WTC11 (cell line): ENCODE data around the gene ACVR1. TPM values are rescaled to one million over a fixed set of nuclear protein-coding genes. Genes with fewer than 3 reads are reported as not detected.

Experiments used
- ATAC-seq: fragments of 200-7000 bp; cut with Tn5 transposase; 2 replicates; pipeline ENCODE4 v1.10.0; 2021; ENCODE audit warnings: mild to moderate bottlenecking, moderate library complexity
- CTCF ChIA-PET: fragments of 300-600 bp; sonication (Branson Sonifier 250); formaldehyde crosslinking; loops from one replicate; lab custom pipeline; 2021; ENCODE audit warnings: antibody characterized with exemption; lab: Charles Lee
- POLR2A ChIA-PET: fragments of 350-600 bp; sonication (Branson Sonifier 250); formaldehyde crosslinking; loops from one replicate; lab custom pipeline; 2021; ENCODE audit warnings: antibody characterized with exemption; lab: Charles Lee
- DNase-seq: peaks from one replicate; pipeline ENCODE4 v3.0.0; 2021; ENCODE audit warnings: low spot score
- H3K27ac Mint-ChIP-seq: 2 replicates; pipeline ENCODE4 v1.8.0; 2021; ENCODE audit warnings: mixed read lengths
- H3K27me3 Mint-ChIP-seq: 2 replicates; pipeline ENCODE4 v1.8.0; 2021; ENCODE audit warnings: low read depth, mild to moderate bottlenecking, moderate library complexity, mixed read lengths
- H3K36me3 Mint-ChIP-seq: 2 replicates; pipeline ENCODE4 v1.8.0; 2021; ENCODE audit warnings: mixed read lengths
- H3K4me1 Mint-ChIP-seq: 2 replicates; pipeline ENCODE4 v1.8.0; 2022; ENCODE audit warnings: mixed read lengths
- H3K4me3 Mint-ChIP-seq: 2 replicates; pipeline ENCODE4 v1.8.0; 2021; ENCODE audit warnings: mild to moderate bottlenecking, moderate library complexity, mixed read lengths
- H3K9me3 Mint-ChIP-seq: 2 replicates; pipeline ENCODE4 v1.8.0; 2021; ENCODE audit warnings: mixed read lengths
- ATF1 ChIP-seq: sonication (generic); formaldehyde crosslinking; IDR thresholded peaks from 2 replicates; pipeline ENCODE4 v1.8.1; 2023; ENCODE audit warnings: mild to moderate bottlenecking, moderate library complexity, missing genetic modification reagents
- EMX1 ChIP-seq: fragments of 250-450 bp; sonication (Bioruptor Pico); IDR thresholded peaks from 2 replicates; pipeline ENCODE4 v1.8.0; 2021; ENCODE audit warnings: mild to moderate bottlenecking
- FOXK1 ChIP-seq: sonication (generic); formaldehyde crosslinking; IDR thresholded peaks from 2 replicates; pipeline ENCODE4 v1.8.0; 2022; ENCODE audit warnings: mild to moderate bottlenecking, moderate library complexity, missing genetic modification reagents
- FOXP1 ChIP-seq: sonication (generic); formaldehyde crosslinking; IDR thresholded peaks from 2 replicates; pipeline ENCODE4 v1.8.0; 2022; ENCODE audit warnings: missing genetic modification reagents, mild to moderate bottlenecking, moderate library complexity, borderline replicate concordance
- MXD4 ChIP-seq: fragments of 250-450 bp; sonication (Bioruptor Pico); IDR thresholded peaks from 2 replicates; pipeline ENCODE4 v1.8.0; 2021; ENCODE audit warnings: mild to moderate bottlenecking, moderate library complexity, borderline replicate concordance
- NR3C1 ChIP-seq: sonication (generic); formaldehyde crosslinking; conservative IDR thresholded peaks from 2 replicates; pipeline ENCODE4 v1.8.1; 2023; ENCODE audit warnings: low read depth, mild to moderate bottlenecking, missing genetic modification reagents
- RELA ChIP-seq: sonication (generic); formaldehyde crosslinking; IDR thresholded peaks from 2 replicates; pipeline ENCODE4 v1.8.1; 2022; ENCODE audit warnings: missing genetic modification reagents, mild to moderate bottlenecking, borderline replicate concordance
- RORB ChIP-seq: fragments of 250-450 bp; sonication (Bioruptor Pico); IDR thresholded peaks from 2 replicates; pipeline ENCODE4 v1.9.0; 2021; ENCODE audit warnings: mild to moderate bottlenecking
- SMAD4 ChIP-seq: sonication (generic); formaldehyde crosslinking; IDR thresholded peaks from 2 replicates; pipeline ENCODE4 v1.8.0; 2022; ENCODE audit warnings: mild to moderate bottlenecking, missing genetic modification reagents
- SOX15 ChIP-seq: fragments of 250-450 bp; sonication (Bioruptor Pico); IDR thresholded peaks from 2 replicates; pipeline ENCODE4 v1.9.0; 2021; ENCODE audit warnings: mild to moderate bottlenecking
- ZNF263 ChIP-seq: sonication (generic); formaldehyde crosslinking; IDR thresholded peaks from 2 replicates; pipeline ENCODE4 v1.8.1; 2022; ENCODE audit warnings: low read depth, mild to moderate bottlenecking, moderate library complexity, missing genetic modification reagents
- total RNA-seq: library from RNA; stranded (reverse); gene quantifications from 3 replicates; pipeline ENCODE4 v1.2.3, GENCODE V29; 2021
- TF ChIP-seq, protein P1 (sequence below): fragments of 250-450 bp; sonication (Bioruptor Pico); IDR thresholded peaks from 2 replicates; pipeline ENCODE4 v1.9.0; 2021; ENCODE audit warnings: mild to moderate bottlenecking, borderline replicate concordance
- TF ChIP-seq, protein P2 (sequence below): sonication (generic); formaldehyde crosslinking; IDR thresholded peaks from 2 replicates; pipeline ENCODE4 v1.8.0; 2022; ENCODE audit warnings: mild to moderate bottlenecking, missing genetic modification reagents
- TF ChIP-seq, protein P3 (sequence below): fragments of 250-450 bp; sonication (Bioruptor Pico); conservative IDR thresholded peaks from 2 replicates; pipeline ENCODE4 v1.9.0; 2021; ENCODE audit warnings: mild to moderate bottlenecking
- TF ChIP-seq, protein P4 (sequence below): fragments of 200-600 bp; IDR thresholded peaks from 2 replicates; pipeline ENCODE4 v1.8.0; 2022; ENCODE audit warnings: antibody characterized with exemption
- TF ChIP-seq, protein P5 (sequence below): sonication (generic); formaldehyde crosslinking; IDR thresholded peaks from 2 replicates; pipeline ENCODE4 v1.8.1; 2023; ENCODE audit warnings: mild to moderate bottlenecking, missing genetic modification reagents, moderate library complexity
- TF ChIP-seq, protein P6 (sequence below): fragments of 250-450 bp; sonication (Bioruptor Pico); IDR thresholded peaks from 2 replicates; pipeline ENCODE4 v1.8.0; 2021; ENCODE audit warnings: mild to moderate bottlenecking

Gene ACVR1
- total RNA-seq, 1 experiment from 2014 or later = 19.2 TPM

DNA sequence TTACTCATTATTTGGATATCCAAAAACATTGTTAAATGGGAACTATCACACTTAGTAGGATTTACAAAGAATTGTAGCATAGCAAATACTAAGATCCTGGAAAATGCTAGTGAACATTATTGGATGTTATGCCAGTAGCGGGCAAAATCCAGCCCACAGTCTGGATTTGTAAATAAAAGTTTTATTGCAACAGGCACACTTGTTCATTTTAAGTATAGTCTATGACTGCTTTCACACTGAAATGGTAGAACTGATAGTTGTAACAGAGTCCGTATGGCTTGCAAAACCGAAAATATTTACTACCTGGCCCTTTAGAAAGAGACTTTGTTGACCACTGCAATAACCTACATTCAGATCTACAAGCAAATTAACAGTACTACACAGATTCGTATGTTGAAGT is 53.6 kb downstream of the ACVR1 start (continued):
- TF ChIP-seq ATF1 (CRISPR knock-in tag) (no peak), FOXK1 (CRISPR knock-in tag) (no peak)

DNA sequence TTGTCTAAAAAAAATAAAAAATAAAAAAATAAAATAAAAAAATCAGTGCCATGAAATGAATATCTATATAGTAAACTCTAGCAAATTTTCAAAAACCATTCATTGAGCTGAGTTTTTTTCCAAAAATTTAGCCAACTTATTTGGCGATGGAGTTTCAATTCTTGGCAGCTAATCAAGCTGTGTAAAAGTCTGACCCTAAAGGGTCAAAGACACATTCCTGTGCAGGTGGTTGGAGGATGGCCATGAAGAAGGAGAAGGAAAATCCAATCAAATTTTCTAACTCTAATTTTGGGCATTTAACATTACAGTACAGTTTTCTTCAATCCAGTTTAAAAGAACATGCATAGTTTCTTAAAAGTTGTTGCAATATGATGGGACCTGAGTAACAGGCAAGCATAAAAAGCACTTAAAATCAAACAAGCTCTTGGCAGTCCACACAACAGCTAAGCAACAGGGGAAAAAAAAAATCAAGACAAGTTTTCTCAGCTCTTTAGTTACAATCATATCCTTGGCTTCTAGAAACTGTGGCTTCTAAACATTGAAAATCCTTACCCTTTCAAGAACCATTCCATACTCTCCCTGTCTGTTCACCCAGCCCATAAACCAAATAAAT is 54.5 kb downstream of the ACVR1 start:
- H3K36me3 Mint-ChIP-seq = peaks cover 27% of the 10 kb centered on the region

DNA sequence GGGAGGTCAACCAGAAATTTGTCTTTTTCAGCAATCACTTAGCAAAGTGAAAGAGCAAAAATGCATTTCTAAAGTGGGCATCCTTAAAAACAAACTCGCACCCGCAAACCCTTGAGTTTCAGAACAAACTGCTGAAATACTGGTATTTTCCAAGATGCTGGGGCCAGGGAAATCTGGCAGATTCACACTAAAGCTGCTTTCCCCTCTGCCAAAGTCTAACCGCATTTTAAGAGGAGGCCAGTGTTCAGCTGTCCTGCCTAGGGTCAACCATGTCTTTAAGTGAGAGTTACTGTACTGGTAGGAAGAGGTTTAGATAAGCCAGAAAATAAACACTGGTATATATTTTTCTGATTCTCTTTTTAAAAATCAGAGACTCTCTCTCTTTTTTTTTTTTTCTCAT is 55.9 kb downstream of the ACVR1 start:
- no peaks in the 10 kb centered on the region for H3K9me3 Mint-ChIP-seq
- no peaks in the 10 kb centered on the region for H3K4me1 Mint-ChIP-seq
- CTCF ChIA-PET = no interaction called here
- H3K36me3 Mint-ChIP-seq = peaks cover 23% of the 10 kb centered on the region
- DNase-seq (no peak), ATAC-seq (no peak)
- no peak overlapping the region for H3K4me3 Mint-ChIP-seq
- TF ChIP-seq, protein P1, sequence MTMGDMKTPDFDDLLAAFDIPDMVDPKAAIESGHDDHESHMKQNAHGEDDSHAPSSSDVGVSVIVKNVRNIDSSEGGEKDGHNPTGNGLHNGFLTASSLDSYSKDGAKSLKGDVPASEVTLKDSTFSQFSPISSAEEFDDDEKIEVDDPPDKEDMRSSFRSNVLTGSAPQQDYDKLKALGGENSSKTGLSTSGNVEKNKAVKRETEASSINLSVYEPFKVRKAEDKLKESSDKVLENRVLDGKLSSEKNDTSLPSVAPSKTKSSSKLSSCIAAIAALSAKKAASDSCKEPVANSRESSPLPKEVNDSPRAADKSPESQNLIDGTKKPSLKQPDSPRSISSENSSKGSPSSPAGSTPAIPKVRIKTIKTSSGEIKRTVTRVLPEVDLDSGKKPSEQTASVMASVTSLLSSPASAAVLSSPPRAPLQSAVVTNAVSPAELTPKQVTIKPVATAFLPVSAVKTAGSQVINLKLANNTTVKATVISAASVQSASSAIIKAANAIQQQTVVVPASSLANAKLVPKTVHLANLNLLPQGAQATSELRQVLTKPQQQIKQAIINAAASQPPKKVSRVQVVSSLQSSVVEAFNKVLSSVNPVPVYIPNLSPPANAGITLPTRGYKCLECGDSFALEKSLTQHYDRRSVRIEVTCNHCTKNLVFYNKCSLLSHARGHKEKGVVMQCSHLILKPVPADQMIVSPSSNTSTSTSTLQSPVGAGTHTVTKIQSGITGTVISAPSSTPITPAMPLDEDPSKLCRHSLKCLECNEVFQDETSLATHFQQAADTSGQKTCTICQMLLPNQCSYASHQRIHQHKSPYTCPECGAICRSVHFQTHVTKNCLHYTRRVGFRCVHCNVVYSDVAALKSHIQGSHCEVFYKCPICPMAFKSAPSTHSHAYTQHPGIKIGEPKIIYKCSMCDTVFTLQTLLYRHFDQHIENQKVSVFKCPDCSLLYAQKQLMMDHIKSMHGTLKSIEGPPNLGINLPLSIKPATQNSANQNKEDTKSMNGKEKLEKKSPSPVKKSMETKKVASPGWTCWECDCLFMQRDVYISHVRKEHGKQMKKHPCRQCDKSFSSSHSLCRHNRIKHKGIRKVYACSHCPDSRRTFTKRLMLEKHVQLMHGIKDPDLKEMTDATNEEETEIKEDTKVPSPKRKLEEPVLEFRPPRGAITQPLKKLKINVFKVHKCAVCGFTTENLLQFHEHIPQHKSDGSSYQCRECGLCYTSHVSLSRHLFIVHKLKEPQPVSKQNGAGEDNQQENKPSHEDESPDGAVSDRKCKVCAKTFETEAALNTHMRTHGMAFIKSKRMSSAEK (CRISPR knock-in tag) = no peak
- no peak for TF ChIP-seq MXD4 (CRISPR knock-in tag)
- no peak for TF ChIP-seq SMAD4 (CRISPR knock-in tag)
- TF ChIP-seq NR3C1 (CRISPR knock-in tag) = no peak
- TF ChIP-seq, protein P2, sequence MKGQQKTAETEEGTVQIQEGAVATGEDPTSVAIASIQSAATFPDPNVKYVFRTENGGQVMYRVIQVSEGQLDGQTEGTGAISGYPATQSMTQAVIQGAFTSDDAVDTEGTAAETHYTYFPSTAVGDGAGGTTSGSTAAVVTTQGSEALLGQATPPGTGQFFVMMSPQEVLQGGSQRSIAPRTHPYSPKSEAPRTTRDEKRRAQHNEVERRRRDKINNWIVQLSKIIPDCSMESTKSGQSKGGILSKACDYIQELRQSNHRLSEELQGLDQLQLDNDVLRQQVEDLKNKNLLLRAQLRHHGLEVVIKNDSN (CRISPR knock-in tag) = no peak
- TF ChIP-seq RELA = no peak
- no peak for TF ChIP-seq ZNF263
- TF ChIP-seq, protein P3, sequence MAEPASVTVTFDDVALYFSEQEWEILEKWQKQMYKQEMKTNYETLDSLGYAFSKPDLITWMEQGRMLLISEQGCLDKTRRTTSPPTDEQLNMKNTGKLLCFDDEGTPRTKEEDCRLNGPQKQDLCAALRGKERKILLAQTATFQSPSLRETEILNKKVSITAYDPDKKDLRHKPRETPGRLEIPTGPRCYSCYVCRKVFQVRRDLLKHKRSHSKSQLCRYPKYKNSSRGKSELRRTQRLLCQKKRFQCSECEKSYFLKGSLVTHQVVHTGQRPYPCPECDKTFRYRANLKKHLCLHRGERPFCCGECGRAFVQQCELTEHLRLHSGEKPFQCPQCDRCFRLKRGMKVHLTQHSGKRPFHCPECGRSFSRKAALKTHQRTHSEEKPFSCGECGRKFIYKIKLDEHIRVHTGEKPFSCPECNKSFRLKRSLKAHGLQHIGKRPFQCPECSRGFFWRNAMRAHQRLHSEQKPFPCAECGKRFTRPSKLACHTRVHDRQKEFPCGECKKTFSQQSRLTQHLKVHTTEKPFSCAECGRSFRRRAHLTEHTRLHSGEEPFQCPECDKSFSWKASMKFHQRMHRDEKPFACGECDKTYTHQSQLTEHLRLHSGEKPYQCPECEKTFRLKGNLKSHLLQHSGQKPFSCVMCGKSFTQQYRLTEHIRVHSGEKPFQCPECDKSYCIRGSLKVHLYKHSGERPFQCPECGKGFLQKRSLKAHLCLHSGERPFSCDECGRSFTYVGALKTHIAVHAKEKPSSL = no peak
- TF ChIP-seq, protein P4, sequence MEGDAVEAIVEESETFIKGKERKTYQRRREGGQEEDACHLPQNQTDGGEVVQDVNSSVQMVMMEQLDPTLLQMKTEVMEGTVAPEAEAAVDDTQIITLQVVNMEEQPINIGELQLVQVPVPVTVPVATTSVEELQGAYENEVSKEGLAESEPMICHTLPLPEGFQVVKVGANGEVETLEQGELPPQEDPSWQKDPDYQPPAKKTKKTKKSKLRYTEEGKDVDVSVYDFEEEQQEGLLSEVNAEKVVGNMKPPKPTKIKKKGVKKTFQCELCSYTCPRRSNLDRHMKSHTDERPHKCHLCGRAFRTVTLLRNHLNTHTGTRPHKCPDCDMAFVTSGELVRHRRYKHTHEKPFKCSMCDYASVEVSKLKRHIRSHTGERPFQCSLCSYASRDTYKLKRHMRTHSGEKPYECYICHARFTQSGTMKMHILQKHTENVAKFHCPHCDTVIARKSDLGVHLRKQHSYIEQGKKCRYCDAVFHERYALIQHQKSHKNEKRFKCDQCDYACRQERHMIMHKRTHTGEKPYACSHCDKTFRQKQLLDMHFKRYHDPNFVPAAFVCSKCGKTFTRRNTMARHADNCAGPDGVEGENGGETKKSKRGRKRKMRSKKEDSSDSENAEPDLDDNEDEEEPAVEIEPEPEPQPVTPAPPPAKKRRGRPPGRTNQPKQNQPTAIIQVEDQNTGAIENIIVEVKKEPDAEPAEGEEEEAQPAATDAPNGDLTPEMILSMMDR = no peak
- no peak for TF ChIP-seq FOXP1 (CRISPR knock-in tag)
- no peak overlapping the region; the same call in 1 of the 2 replicates for H3K27ac Mint-ChIP-seq
- no peaks in the 10 kb centered on the region for H3K27me3 Mint-ChIP-seq
- POLR2A ChIA-PET = no interaction called here

More for the DNA sequence above, 54.5 kb downstream of the ACVR1 start:
- Mint-ChIP-seq H3K4me1 (peaks cover 6% of the 10 kb centered on the region), H3K9me3 (no peaks in the 10 kb centered on the region), H3K4me3 (no peak overlapping the region), H3K27ac (no peak overlapping the region), H3K27me3 (no peaks in the 10 kb centered on the region)
- CTCF ChIA-PET = no interaction called here
- TF ChIP-seq FOXK1 (CRISPR knock-in tag) = no peak
- TF ChIP-seq, protein P5, sequence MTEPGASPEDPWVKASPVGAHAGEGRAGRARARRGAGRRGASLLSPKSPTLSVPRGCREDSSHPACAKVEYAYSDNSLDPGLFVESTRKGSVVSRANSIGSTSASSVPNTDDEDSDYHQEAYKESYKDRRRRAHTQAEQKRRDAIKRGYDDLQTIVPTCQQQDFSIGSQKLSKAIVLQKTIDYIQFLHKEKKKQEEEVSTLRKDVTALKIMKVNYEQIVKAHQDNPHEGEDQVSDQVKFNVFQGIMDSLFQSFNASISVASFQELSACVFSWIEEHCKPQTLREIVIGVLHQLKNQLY = no peak
- TF ChIP-seq, protein P6, sequence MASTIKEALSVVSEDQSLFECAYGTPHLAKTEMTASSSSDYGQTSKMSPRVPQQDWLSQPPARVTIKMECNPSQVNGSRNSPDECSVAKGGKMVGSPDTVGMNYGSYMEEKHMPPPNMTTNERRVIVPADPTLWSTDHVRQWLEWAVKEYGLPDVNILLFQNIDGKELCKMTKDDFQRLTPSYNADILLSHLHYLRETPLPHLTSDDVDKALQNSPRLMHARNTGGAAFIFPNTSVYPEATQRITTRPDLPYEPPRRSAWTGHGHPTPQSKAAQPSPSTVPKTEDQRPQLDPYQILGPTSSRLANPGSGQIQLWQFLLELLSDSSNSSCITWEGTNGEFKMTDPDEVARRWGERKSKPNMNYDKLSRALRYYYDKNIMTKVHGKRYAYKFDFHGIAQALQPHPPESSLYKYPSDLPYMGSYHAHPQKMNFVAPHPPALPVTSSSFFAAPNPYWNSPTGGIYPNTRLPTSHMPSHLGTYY = no peak
- no peak for TF ChIP-seq EMX1
- TF ChIP-seq, protein P2 (CRISPR knock-in tag) = no peak
- no peak for TF ChIP-seq SOX15 (CRISPR knock-in tag)
- TF ChIP-seq RORB = no peak
- TF ChIP-seq NR3C1 (CRISPR knock-in tag) = no peak
- no peak for ATAC-seq
- POLR2A ChIA-PET = no interaction called here
- no peak for DNase-seq
